ENCODE measurements around the gene JAK2. TPM values are rescaled to one million over a fixed set of nuclear protein-coding genes. Genes with fewer than 3 reads are reported as not detected.

Gene JAK2
- total and polyA plus RNA-seq, 10 of the 15 experiments (the other 5 are each of a cell fraction or from before 2014, with no cell fraction given) = 4.1 to 22.9 (median 13.7) TPM

GRCh38 chr9:5040730-5041389 lies 55.8 kb downstream of the JAK2 start:
- in situ Hi-C loops (cut with MboI) = no loop called here
- TF ChIP-seq POU2F2 (IDR thresholded peaks at IDR 0.05; ENCODE audit: borderline replicate concordance, low read depth, low read length) (no peak), CHD4 (IDR thresholded peaks at IDR 0.05) (no peak), HDAC2 (IDR thresholded peaks at IDR 0.05) (no peak), TAF1 (IDR thresholded peaks at IDR 0.05; ENCODE audit: borderline replicate concordance, low read depth, low read length) (no peak), RFX5 (IDR thresholded peaks at IDR 0.05; ENCODE audit: low read depth, low read length) (no peak), CTCF (IDR thresholded peaks at IDR 0.05 in 2 of 3, conservative IDR thresholded peaks at IDR 0.05 in 1 of 3; ENCODE audit: control insufficient read depth in 2 of 3, extremely low read depth in 1 of 3, insufficient read depth in 1 of 3, low read depth in 3 of 3, low read length in 3 of 3) (no peak), PRDM15 (CRISPR knock-in tag; IDR thresholded peaks at IDR 0.05) (no peak)
- BruUV-seq (replicated peaks) = no TSS peak

More at GRCh38 chr9:5040730-5041389, 55.8 kb downstream of the JAK2 start:
- ChIA-PET CTCF (interaction anchor here (1.1 kb wide), 1 partner anchor 400 kb away, joined by 4 read pairs; no protein-coding TSS in a partner anchor), POLR2A (no interaction called here), SMC1A (ENCODE audit: uncharacterized antibody, unreplicated experiment) (interaction anchor here (1.6 kb wide), 2 partner anchors 18 to 278 kb away, joined by 3 to 6 read pairs; no protein-coding TSS in a partner anchor), RAD21 (ENCODE audit: unreplicated experiment) (no interaction called here)
- Histone ChIP-seq H3K4me2 (ENCODE audit: control insufficient read depth, insufficient read depth) (no peak overlapping the region), H4K20me1 (ENCODE audit: control insufficient read depth, insufficient read depth) (no peaks in the 10 kb centered on the region), H3K4me3 (no peak overlapping the region), H2AFZ (ENCODE audit: control insufficient read depth, low read depth, low read length) (no peak overlapping the region), H3K36me3 (ENCODE audit: control insufficient read depth in 2 of 2, insufficient read depth in 2 of 2, low read length in 1 of 2) (peaks cover 9 to 13% of the 10 kb centered on the region in 2 experiments), H3K4me1 (ENCODE audit: control insufficient read depth, insufficient read depth, low read length) (no peaks in the 10 kb centered on the region), H3K27ac (ENCODE audit: control insufficient read depth, insufficient read depth) (no peak overlapping the region), H3K79me2 (ENCODE audit: control insufficient read depth, insufficient read depth, low read length) (no peaks in the 10 kb centered on the region), H3K9ac (ENCODE audit: control insufficient read depth, insufficient read depth, low read length) (no peak overlapping the region), H3K27me3 (replicated peaks in 1 of 2; ENCODE audit: control insufficient read depth in 2 of 2, insufficient read depth in 2 of 2, low read length in 1 of 2) (no peaks in the 10 kb centered on the region), H3K9me3 (replicated peaks; ENCODE audit: control insufficient read depth, insufficient read depth, low read length) (no peaks in the 10 kb centered on the region; the same call in 1 of the 3 replicates)
- FAIRE-seq (no peak), DNase-seq (ENCODE audit: low read depth, low spot score) (no peak), ATAC-seq (no peak)
- intact Hi-C loops (cut with micrococcal nuclease; ENCODE audit: unreplicated experiment) = no loop called here
- WGBS (ENCODE audit: insufficient coverage, insufficient replicate concordance, low lambda C conversion rate, missing lambda C conversion rate) = 97% methylated on average over 46 of the region's 47 CpGs
